AG08395 (cell line): ENCODE results near the gene PHF14.

Source experiments
- DNase-seq: peaks from one replicate; pipeline ENCODE4 v3.0.0; 2012; ENCODE audit warnings: mixed read lengths, low spot score

The PHF14 gene

GRCh38 chr7:11212080-11212711, 238.5 kb downstream of the PHF14 start:
- peak; percentile 64 for DNase-seq

- no peak for DNase-seq
These were observed 239.1 kb downstream of the PHF14 start for GRCh38 chr7:11212816-11213215.

- no peak for DNase-seq
These were observed 239.6 kb downstream of the PHF14 start for GRCh38 chr7:11213266-11213665.

GRCh38 chr7:11216276-11216675, 242.6 kb downstream of the PHF14 start:
- no peak for DNase-seq

GRCh38 chr7:11217848-11218565, 244.3 kb downstream of the PHF14 start:
- DNase-seq: no peak
